ENCODE measurements around the gene NETO1.

NETO1 gene

GRCh38 chr18:72823345-72823744, 44.4 kb downstream of the NETO1 start:
- TF ChIP-seq RAD21 (IDR thresholded peaks at IDR 0.05; ENCODE audit: low read depth), result no peak
- TF ChIP-seq YY1 (IDR thresholded peaks at IDR 0.05; ENCODE audit: low read depth), result no peak
- TF ChIP-seq TCF12 (IDR thresholded peaks at IDR 0.05; ENCODE audit: low read depth), result no peak
- TF ChIP-seq, protein P1, sequence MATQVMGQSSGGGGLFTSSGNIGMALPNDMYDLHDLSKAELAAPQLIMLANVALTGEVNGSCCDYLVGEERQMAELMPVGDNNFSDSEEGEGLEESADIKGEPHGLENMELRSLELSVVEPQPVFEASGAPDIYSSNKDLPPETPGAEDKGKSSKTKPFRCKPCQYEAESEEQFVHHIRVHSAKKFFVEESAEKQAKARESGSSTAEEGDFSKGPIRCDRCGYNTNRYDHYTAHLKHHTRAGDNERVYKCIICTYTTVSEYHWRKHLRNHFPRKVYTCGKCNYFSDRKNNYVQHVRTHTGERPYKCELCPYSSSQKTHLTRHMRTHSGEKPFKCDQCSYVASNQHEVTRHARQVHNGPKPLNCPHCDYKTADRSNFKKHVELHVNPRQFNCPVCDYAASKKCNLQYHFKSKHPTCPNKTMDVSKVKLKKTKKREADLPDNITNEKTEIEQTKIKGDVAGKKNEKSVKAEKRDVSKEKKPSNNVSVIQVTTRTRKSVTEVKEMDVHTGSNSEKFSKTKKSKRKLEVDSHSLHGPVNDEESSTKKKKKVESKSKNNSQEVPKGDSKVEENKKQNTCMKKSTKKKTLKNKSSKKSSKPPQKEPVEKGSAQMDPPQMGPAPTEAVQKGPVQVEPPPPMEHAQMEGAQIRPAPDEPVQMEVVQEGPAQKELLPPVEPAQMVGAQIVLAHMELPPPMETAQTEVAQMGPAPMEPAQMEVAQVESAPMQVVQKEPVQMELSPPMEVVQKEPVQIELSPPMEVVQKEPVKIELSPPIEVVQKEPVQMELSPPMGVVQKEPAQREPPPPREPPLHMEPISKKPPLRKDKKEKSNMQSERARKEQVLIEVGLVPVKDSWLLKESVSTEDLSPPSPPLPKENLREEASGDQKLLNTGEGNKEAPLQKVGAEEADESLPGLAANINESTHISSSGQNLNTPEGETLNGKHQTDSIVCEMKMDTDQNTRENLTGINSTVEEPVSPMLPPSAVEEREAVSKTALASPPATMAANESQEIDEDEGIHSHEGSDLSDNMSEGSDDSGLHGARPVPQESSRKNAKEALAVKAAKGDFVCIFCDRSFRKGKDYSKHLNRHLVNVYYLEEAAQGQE (IDR thresholded peaks at IDR 0.05; ENCODE audit: low read depth), result no peak
- TF ChIP-seq EGR1 (IDR thresholded peaks at IDR 0.05), result no peak
- no peak for TF ChIP-seq NFIC (IDR thresholded peaks at IDR 0.05)
- no peak for TF ChIP-seq EP300 (IDR thresholded peaks at IDR 0.05; ENCODE audit: borderline replicate concordance)
- TF ChIP-seq, protein P2, sequence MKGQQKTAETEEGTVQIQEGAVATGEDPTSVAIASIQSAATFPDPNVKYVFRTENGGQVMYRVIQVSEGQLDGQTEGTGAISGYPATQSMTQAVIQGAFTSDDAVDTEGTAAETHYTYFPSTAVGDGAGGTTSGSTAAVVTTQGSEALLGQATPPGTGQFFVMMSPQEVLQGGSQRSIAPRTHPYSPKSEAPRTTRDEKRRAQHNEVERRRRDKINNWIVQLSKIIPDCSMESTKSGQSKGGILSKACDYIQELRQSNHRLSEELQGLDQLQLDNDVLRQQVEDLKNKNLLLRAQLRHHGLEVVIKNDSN (IDR thresholded peaks at IDR 0.05), result no peak
- TF ChIP-seq CEBPB (IDR thresholded peaks at IDR 0.05), result no peak
- no peak for TF ChIP-seq TAF1 (IDR thresholded peaks at IDR 0.05; ENCODE audit: low read depth)
- TF ChIP-seq TEAD4 (IDR thresholded peaks at IDR 0.05), result no peak
- TF ChIP-seq ZBTB7A (IDR thresholded peaks at IDR 0.05; ENCODE audit: low read depth), result no peak
- TF ChIP-seq FOXM1 (IDR thresholded peaks at IDR 0.05; ENCODE audit: borderline replicate concordance, low read depth), result no peak
- TF ChIP-seq, protein P3, sequence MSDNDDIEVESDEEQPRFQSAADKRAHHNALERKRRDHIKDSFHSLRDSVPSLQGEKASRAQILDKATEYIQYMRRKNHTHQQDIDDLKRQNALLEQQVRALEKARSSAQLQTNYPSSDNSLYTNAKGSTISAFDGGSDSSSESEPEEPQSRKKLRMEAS (IDR thresholded peaks at IDR 0.05), result no peak
- TF ChIP-seq CREB1 (IDR thresholded peaks at IDR 0.05; ENCODE audit: low read depth), result no peak

GRCh38 chr18:72822202-72822601, 45.6 kb downstream of the NETO1 start:
- TF ChIP-seq TAF1 (IDR thresholded peaks at IDR 0.05; ENCODE audit: low read depth), result no peak
- TF ChIP-seq NFIC (IDR thresholded peaks at IDR 0.05), result no peak
- TF ChIP-seq, protein P3 (IDR thresholded peaks at IDR 0.05), result no peak
- TF ChIP-seq TEAD4 (IDR thresholded peaks at IDR 0.05), result no peak
- TF ChIP-seq, protein P2 (IDR thresholded peaks at IDR 0.05), result no peak
- TF ChIP-seq FOXM1 (IDR thresholded peaks at IDR 0.05; ENCODE audit: borderline replicate concordance, low read depth), result no peak
- no peak for TF ChIP-seq CREB1 (IDR thresholded peaks at IDR 0.05; ENCODE audit: low read depth)
- no peak for TF ChIP-seq YY1 (IDR thresholded peaks at IDR 0.05; ENCODE audit: low read depth)
- TF ChIP-seq, protein P1 (IDR thresholded peaks at IDR 0.05; ENCODE audit: low read depth), result no peak
- TF ChIP-seq ZBTB7A (IDR thresholded peaks at IDR 0.05; ENCODE audit: low read depth), result no peak
- TF ChIP-seq EGR1 (IDR thresholded peaks at IDR 0.05), result no peak
- no peak for TF ChIP-seq TCF12 (IDR thresholded peaks at IDR 0.05; ENCODE audit: low read depth)
- no peak for TF ChIP-seq RAD21 (IDR thresholded peaks at IDR 0.05; ENCODE audit: low read depth)
- TF ChIP-seq EP300 (IDR thresholded peaks at IDR 0.05; ENCODE audit: borderline replicate concordance), result no peak
- TF ChIP-seq CEBPB (IDR thresholded peaks at IDR 0.05), result no peak

- TF ChIP-seq TEAD4 (IDR thresholded peaks at IDR 0.05) (no peak), TCF12 (IDR thresholded peaks at IDR 0.05; ENCODE audit: low read depth) (no peak), CREB1 (IDR thresholded peaks at IDR 0.05; ENCODE audit: low read depth) (no peak)
Observed at GRCh38 chr18:72820571-72820970, 47.2 kb downstream of the NETO1 start.

DNA sequence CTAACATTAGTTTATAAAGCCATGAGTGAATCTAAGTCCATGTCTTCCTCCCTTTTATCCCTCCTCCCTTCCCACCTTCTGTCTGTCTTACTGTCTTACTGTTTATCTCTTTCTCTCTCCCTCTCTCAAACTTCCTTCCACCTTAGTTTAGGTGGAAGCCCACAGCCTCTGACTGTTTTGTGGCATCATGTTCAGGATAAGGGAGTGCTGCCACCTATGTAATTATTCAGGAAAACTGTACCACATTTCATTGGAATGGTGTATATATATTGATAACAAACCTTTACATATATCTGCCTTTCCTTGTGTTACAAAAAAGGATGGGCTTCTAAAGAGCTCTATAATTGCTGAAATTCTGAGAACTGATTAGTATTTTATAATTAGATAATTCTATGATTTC, 48.7 kb downstream of the NETO1 start:
- TF ChIP-seq TAF1 (IDR thresholded peaks at IDR 0.05; ENCODE audit: low read depth) (no peak), ZBTB7A (IDR thresholded peaks at IDR 0.05; ENCODE audit: low read depth) (no peak), FOXM1 (IDR thresholded peaks at IDR 0.05; ENCODE audit: borderline replicate concordance, low read depth) (no peak), EP300 (IDR thresholded peaks at IDR 0.05; ENCODE audit: borderline replicate concordance) (no peak), TEAD4 (IDR thresholded peaks at IDR 0.05) (no peak)
- TF ChIP-seq, protein P1 (IDR thresholded peaks at IDR 0.05; ENCODE audit: low read depth), result no peak
- TF ChIP-seq, protein P3 (IDR thresholded peaks at IDR 0.05), result no peak

All from Ishikawa (cell line).